Hepatocyte (in vitro differentiated cells): ENCODE measurements around the gene TRIM14.

ENCODE experiments used
- EZH2 ChIP-seq: fragments of 200-600 bp; sonication (generic); IDR thresholded peaks from 2 replicates; pipeline ENCODE4 v1.6.1; 2016; ENCODE audit warnings: antibody characterized with exemption, mild to moderate bottlenecking, borderline replicate concordance
- TF ChIP-seq, protein P1 (sequence below): fragments of 200-600 bp; sonication (generic); IDR thresholded peaks from 2 replicates; pipeline ENCODE4 v1.5.1; 2016; ENCODE audit warnings: antibody characterized with exemption, mild to moderate bottlenecking; ENCODE audit not compliant: poor library complexity

- TF ChIP-seq, protein P1, sequence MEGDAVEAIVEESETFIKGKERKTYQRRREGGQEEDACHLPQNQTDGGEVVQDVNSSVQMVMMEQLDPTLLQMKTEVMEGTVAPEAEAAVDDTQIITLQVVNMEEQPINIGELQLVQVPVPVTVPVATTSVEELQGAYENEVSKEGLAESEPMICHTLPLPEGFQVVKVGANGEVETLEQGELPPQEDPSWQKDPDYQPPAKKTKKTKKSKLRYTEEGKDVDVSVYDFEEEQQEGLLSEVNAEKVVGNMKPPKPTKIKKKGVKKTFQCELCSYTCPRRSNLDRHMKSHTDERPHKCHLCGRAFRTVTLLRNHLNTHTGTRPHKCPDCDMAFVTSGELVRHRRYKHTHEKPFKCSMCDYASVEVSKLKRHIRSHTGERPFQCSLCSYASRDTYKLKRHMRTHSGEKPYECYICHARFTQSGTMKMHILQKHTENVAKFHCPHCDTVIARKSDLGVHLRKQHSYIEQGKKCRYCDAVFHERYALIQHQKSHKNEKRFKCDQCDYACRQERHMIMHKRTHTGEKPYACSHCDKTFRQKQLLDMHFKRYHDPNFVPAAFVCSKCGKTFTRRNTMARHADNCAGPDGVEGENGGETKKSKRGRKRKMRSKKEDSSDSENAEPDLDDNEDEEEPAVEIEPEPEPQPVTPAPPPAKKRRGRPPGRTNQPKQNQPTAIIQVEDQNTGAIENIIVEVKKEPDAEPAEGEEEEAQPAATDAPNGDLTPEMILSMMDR, result no peak
- TF ChIP-seq EZH2, result no peak
Measured at GRCh38 chr9:98100456-98100855, 18.6 kb downstream of the TRIM14 start.
